Measurements from ENCODE around the gene SCD5. TPM values are rescaled to one million over a fixed set of nuclear protein-coding genes. Genes with fewer than 3 reads are reported as not detected.

SCD5 gene
- total and polyA plus RNA-seq, 2 of the 13 experiments (the other 11 are each of a cell fraction or from before 2014, with no cell fraction given), result not detected

DNA sequence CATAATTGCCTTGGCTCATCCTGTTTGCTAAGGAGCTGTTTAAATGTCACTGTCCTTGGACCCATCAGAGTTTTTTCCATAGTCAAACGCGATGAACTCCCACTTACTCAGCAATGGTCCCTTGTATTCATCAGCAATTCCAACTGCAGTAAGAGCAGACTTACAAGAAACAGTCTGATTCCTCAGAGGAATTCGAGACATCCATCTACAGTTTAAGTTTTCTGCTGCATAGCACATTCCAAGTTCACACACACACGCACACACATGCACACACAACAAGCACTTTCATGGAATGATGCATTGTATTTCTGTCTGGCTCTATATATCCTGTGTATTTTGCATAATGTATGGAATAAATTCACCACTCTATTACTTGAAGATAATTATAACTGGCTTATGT lies 204.1 kb downstream of the SCD5 start (continued):
- TF ChIP-seq, protein P1, sequence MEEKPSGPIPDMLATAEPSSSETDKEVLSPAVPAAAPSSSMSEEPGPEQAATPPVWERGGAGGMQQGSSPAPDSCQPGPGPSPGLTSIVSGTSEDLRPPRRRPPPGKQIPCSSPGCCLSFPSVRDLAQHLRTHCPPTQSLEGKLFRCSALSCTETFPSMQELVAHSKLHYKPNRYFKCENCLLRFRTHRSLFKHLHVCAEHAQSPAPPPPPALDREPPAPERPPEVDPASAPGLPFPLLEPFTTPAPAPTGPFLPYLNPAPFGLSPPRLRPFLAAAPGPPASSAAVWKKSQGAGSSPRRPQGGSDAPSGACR (CRISPR knock-in tag; IDR thresholded peaks at IDR 0.05), result no peak

DNA sequence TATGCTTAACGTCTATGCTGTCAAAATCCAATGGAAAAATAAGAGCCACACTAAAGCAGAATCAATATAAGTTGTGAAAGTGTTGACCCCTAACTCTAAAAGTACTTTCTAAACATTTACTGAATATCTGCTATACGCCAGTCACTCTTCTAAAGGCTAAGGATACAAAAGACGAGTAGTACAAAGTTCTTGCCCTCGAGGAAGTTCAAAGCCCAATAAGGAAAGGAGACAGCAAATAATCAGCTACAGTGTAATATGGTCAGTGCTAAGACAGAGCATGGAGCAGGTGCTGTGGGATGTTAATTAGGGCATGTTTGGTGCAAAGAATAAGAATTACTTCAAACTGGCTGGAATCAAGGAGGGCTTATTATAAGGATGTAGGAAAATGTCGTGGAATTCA lies 205.2 kb downstream of the SCD5 start:
- TF ChIP-seq, protein P2, sequence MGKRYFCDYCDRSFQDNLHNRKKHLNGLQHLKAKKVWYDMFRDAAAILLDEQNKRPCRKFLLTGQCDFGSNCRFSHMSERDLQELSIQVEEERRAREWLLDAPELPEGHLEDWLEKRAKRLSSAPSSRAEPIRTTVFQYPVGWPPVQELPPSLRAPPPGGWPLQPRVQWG (CRISPR knock-in tag; IDR thresholded peaks at IDR 0.05; ENCODE audit: borderline replicate concordance, low read depth), result no peak
- TF ChIP-seq CREB1 (IDR thresholded peaks at IDR 0.05), result no peak
- TF ChIP-seq CREB1 (CRISPR knock-in tag; IDR thresholded peaks at IDR 0.05), result no peak
- TF ChIP-seq ZNF468 (CRISPR knock-in tag; IDR thresholded peaks at IDR 0.05), result no peak
- TF ChIP-seq, protein P3, sequence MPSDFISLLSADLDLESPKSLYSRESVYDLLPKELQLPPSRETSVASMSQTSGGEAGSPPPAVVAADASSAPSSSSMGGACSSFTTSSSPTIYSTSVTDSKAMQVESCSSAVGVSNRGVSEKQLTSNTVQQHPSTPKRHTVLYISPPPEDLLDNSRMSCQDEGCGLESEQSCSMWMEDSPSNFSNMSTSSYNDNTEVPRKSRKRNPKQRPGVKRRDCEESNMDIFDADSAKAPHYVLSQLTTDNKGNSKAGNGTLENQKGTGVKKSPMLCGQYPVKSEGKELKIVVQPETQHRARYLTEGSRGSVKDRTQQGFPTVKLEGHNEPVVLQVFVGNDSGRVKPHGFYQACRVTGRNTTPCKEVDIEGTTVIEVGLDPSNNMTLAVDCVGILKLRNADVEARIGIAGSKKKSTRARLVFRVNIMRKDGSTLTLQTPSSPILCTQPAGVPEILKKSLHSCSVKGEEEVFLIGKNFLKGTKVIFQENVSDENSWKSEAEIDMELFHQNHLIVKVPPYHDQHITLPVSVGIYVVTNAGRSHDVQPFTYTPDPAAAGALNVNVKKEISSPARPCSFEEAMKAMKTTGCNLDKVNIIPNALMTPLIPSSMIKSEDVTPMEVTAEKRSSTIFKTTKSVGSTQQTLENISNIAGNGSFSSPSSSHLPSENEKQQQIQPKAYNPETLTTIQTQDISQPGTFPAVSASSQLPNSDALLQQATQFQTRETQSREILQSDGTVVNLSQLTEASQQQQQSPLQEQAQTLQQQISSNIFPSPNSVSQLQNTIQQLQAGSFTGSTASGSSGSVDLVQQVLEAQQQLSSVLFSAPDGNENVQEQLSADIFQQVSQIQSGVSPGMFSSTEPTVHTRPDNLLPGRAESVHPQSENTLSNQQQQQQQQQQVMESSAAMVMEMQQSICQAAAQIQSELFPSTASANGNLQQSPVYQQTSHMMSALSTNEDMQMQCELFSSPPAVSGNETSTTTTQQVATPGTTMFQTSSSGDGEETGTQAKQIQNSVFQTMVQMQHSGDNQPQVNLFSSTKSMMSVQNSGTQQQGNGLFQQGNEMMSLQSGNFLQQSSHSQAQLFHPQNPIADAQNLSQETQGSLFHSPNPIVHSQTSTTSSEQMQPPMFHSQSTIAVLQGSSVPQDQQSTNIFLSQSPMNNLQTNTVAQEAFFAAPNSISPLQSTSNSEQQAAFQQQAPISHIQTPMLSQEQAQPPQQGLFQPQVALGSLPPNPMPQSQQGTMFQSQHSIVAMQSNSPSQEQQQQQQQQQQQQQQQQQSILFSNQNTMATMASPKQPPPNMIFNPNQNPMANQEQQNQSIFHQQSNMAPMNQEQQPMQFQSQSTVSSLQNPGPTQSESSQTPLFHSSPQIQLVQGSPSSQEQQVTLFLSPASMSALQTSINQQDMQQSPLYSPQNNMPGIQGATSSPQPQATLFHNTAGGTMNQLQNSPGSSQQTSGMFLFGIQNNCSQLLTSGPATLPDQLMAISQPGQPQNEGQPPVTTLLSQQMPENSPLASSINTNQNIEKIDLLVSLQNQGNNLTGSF (CRISPR knock-in tag; IDR thresholded peaks at IDR 0.05), result no peak
- no peak for TF ChIP-seq MXD1 (CRISPR knock-in tag; IDR thresholded peaks at IDR 0.05)
- no peak for TF ChIP-seq NBN (conservative IDR thresholded peaks at IDR 0.05)
- TF ChIP-seq CEBPB (IDR thresholded peaks at IDR 0.05; ENCODE audit: borderline replicate concordance, low read depth, low read length), result no peak
- TF ChIP-seq AGO2 (optimal IDR thresholded peaks at IDR 0.05; ENCODE audit: low read depth, low read length), result no peak
- no peak for TF ChIP-seq TAF1 (CRISPR knock-in tag; IDR thresholded peaks at IDR 0.05)
- TF ChIP-seq PLSCR1 (CRISPR knock-in tag; IDR thresholded peaks at IDR 0.05; ENCODE audit: borderline replicate concordance), result no peak
- no peak for TF ChIP-seq NCOA5 (CRISPR knock-in tag; IDR thresholded peaks at IDR 0.05)
- TF ChIP-seq ZNF143 (CRISPR knock-in tag; IDR thresholded peaks at IDR 0.05), result no peak
- no peak for TF ChIP-seq SETDB1 (CRISPR knock-in tag; IDR thresholded peaks at IDR 0.05; ENCODE audit: borderline replicate concordance)
- no peaks in the 10 kb centered on the region for H3K79me2 ChIP-seq (ENCODE audit: insufficient read depth, low read length)
- no TSS peak for BruUV-seq (replicated peaks)
- H3K4me1 ChIP-seq (ENCODE audit: insufficient read depth, low read length), result no peaks in the 10 kb centered on the region
- FAIRE-seq (no peak), DNase-seq (ENCODE audit: low spot score) (no peak), ATAC-seq (no peak)
- no peaks in the 10 kb centered on the region for H3K9me3 ChIP-seq (ENCODE audit: low read length)
- H3K36me3 ChIP-seq (replicated peaks in 1 of 2; ENCODE audit: control insufficient read depth in 1 of 2, insufficient read depth in 2 of 2, low read length in 2 of 2), result no peaks in the 10 kb centered on the region
- in situ Hi-C loops (cut with HindIII; ENCODE audit: extremely low pct_ligation_motif_present, low pct_unique_long_range_greater_than_20kb), result no loop called here
- no peak overlapping the region for H3K4me2 ChIP-seq (ENCODE audit: low read depth, low read length)
- H2AFZ ChIP-seq (ENCODE audit: low read length), result no peak overlapping the region
- no peak overlapping the region for H3K4me3 ChIP-seq (replicated peaks in 1 of 3; ENCODE audit: insufficient read depth in 1 of 3, low read depth in 2 of 3, low read length in 3 of 3)
- CTCF ChIA-PET (ENCODE audit: low intra/inter-chr PET ratio, low total read pairs), result no interaction called here
- intact Hi-C loops (cut with micrococcal nuclease; ENCODE audit: unreplicated experiment), result no loop called here
- H3K27ac ChIP-seq (ENCODE audit: extremely low read length, insufficient read depth, low read length), result no peak overlapping the region
- 0 out of 5 replicates have a peak, but pooled peaks cover 0 to 2% of the 10 kb centered on the region in 2 experiments for H3K27me3 ChIP-seq (ENCODE audit: control insufficient read depth in 1 of 2, insufficient read depth in 2 of 2, low read length in 2 of 2)
- WGBS (ENCODE audit: low lambda C conversion rate), result 4% methylated on average over 5 of the region's 5 CpGs
- no peak overlapping the region for H3K9ac ChIP-seq (ENCODE audit: insufficient read depth, low read depth, low read length)
- no peaks in the 10 kb centered on the region for H4K20me1 ChIP-seq (ENCODE audit: insufficient read depth, low read length)
- POLR2A ChIA-PET, result no interaction called here
